ENCODE measurements around the gene KRTAP3-2. TPM values are rescaled to one million over a fixed set of nuclear protein-coding genes. Genes with fewer than 3 reads are reported as not detected.

KRTAP3-2 gene
- polyA plus RNA-seq, 4 donors: not detected

- 79 to 89% (median 84%) methylated on average over 10 to 12 of the region's 12 CpGs for WGBS, 3 donors
- no peaks in the 10 kb centered on the region for H3K27me3 ChIP-seq (ENCODE audit: control insufficient read depth in 3 of 3, insufficient read depth in 3 of 3, low read length in 3 of 3)
- H3K4me1 ChIP-seq (ENCODE audit: control insufficient read depth in 3 of 3, insufficient read depth in 2 of 3, low read depth in 1 of 3, low read length in 2 of 3): no peaks in the 10 kb centered on the region
- H3K27ac ChIP-seq (ENCODE audit: low read depth in 1 of 3, low read length in 2 of 3): no peak within 1 kb of the TSS
- H3K4me3 ChIP-seq (ENCODE audit: low read depth in 1 of 3, low read length in 3 of 3): no peak within 1 kb of the TSS
- no peaks in the 10 kb centered on the region for H3K9me3 ChIP-seq (ENCODE audit: control insufficient read depth in 2 of 2, insufficient read depth in 1 of 2, low read depth in 1 of 2, low read length in 1 of 2)
- FAIRE-seq: no peak
- no peaks in the 10 kb centered on the region for H3K36me3 ChIP-seq (ENCODE audit: control insufficient read depth in 3 of 3, insufficient read depth in 2 of 3, low read depth in 1 of 3, low read length in 3 of 3)
- DNase-seq: no peak
These were observed 30.0 kb upstream of the KRTAP3-2 start, which contains the start of gene KRTAP1-4 for GRCh38 chr17:41029633-41030245. Gene KRTAP1-4 (minus strand): TSS chr17:41030195. CDS start chr17:41030078, 117 bp downstream.

GRCh38 chr17:41026715-41027471 lies 27.2 kb upstream of the KRTAP3-2 start, which contains the start of gene KRTAP1-5:
Gene KRTAP1-5 (minus strand): TSS chr17:41027208. CDS start chr17:41027155, 53 bp downstream.
- Histone ChIP-seq H3K9me3 (ENCODE audit: control insufficient read depth in 2 of 2, insufficient read depth in 1 of 2, low read depth in 1 of 2, low read length in 1 of 2) (no peaks in the 10 kb centered on the region), H3K27me3 (ENCODE audit: control insufficient read depth in 3 of 3, insufficient read depth in 3 of 3, low read length in 3 of 3) (no peaks in the 10 kb centered on the region), H3K36me3 (ENCODE audit: control insufficient read depth in 3 of 3, insufficient read depth in 2 of 3, low read depth in 1 of 3, low read length in 3 of 3) (no peaks in the 10 kb centered on the region), H3K4me3 (ENCODE audit: low read depth in 1 of 3, low read length in 3 of 3) (no peak within 1 kb of the TSS), H3K27ac (ENCODE audit: low read depth in 1 of 3, low read length in 2 of 3) (no peak within 1 kb of the TSS), H3K4me1 (ENCODE audit: control insufficient read depth in 3 of 3, insufficient read depth in 2 of 3, low read depth in 1 of 3, low read length in 2 of 3) (no peaks in the 10 kb centered on the region)
- FAIRE-seq: no peak
- no peak for DNase-seq
- 56 to 72% (median 71%) methylated on average over 9 of the region's 9 CpGs for WGBS, 3 donors

- Histone ChIP-seq H3K27ac (ENCODE audit: low read depth in 1 of 3, low read length in 2 of 3) (no peak overlapping the region), H3K36me3 (ENCODE audit: control insufficient read depth in 3 of 3, insufficient read depth in 2 of 3, low read depth in 1 of 3, low read length in 3 of 3) (no peaks in the 10 kb centered on the region), H3K4me3 (ENCODE audit: low read depth in 1 of 3, low read length in 3 of 3) (no peak overlapping the region), H3K9me3 (ENCODE audit: control insufficient read depth in 2 of 2, insufficient read depth in 1 of 2, low read depth in 1 of 2, low read length in 1 of 2) (no peaks in the 10 kb centered on the region), H3K4me1 (ENCODE audit: control insufficient read depth in 3 of 3, insufficient read depth in 2 of 3, low read depth in 1 of 3, low read length in 2 of 3) (no peaks in the 10 kb centered on the region), H3K27me3 (ENCODE audit: control insufficient read depth in 3 of 3, insufficient read depth in 3 of 3, low read length in 3 of 3) (peaks cover 0 to 2% (median 0%) of the 10 kb centered on the region in 3 donors)
- 80 to 91% (median 81%) methylated on average over 3 of the region's 3 CpGs for WGBS, 3 donors
- no peak for FAIRE-seq
- DNase-seq: no peak
These were observed 25.0 kb upstream of the KRTAP3-2 start for GRCh38 chr17:41024697-41025096.

DNA sequence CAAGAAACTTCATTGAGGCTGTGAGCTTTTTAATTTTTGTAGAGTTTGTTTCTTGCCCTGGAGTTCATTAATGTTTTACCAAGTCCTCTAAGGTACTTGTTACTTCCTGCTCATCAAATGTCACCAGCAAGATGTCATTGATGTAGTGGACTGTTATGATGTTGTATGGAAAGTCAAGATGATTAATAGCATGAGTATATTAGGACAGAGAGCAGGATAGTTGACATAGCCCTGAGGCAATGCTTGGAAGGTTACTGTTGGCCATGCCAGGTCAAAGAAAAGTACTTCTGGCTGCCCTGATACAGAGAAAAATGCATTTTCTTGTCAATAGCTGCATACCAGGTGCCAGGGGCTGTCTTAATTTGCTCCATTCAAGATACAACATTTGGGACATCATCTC lies 20.6 kb upstream of the KRTAP3-2 start:
- Histone ChIP-seq H3K4me1 (ENCODE audit: control insufficient read depth in 3 of 3, insufficient read depth in 2 of 3, low read depth in 1 of 3, low read length in 2 of 3) (no peaks in the 10 kb centered on the region), H3K27ac (ENCODE audit: low read depth in 1 of 3, low read length in 2 of 3) (no peak overlapping the region), H3K4me3 (ENCODE audit: low read depth in 1 of 3, low read length in 3 of 3) (no peak overlapping the region), H3K36me3 (ENCODE audit: control insufficient read depth in 3 of 3, insufficient read depth in 2 of 3, low read depth in 1 of 3, low read length in 3 of 3) (no peaks in the 10 kb centered on the region), H3K27me3 (ENCODE audit: control insufficient read depth in 3 of 3, insufficient read depth in 3 of 3, low read length in 3 of 3) (peaks cover 0 to 2% (median 0%) of the 10 kb centered on the region in 3 donors), H3K9me3 (ENCODE audit: control insufficient read depth in 2 of 2, insufficient read depth in 1 of 2, low read depth in 1 of 2, low read length in 1 of 2) (no peaks in the 10 kb centered on the region)
- FAIRE-seq (no peak), DNase-seq (no peak)

- Histone ChIP-seq H3K4me3 (ENCODE audit: low read depth in 1 of 3, low read length in 3 of 3) (no peak overlapping the region), H3K9me3 (ENCODE audit: control insufficient read depth in 2 of 2, insufficient read depth in 1 of 2, low read depth in 1 of 2, low read length in 1 of 2) (no peaks in the 10 kb centered on the region), H3K4me1 (ENCODE audit: control insufficient read depth in 3 of 3, insufficient read depth in 2 of 3, low read depth in 1 of 3, low read length in 2 of 3) (no peaks in the 10 kb centered on the region), H3K36me3 (ENCODE audit: control insufficient read depth in 3 of 3, insufficient read depth in 2 of 3, low read depth in 1 of 3, low read length in 3 of 3) (no peaks in the 10 kb centered on the region), H3K27me3 (ENCODE audit: control insufficient read depth in 3 of 3, insufficient read depth in 3 of 3, low read length in 3 of 3) (peaks cover 0 to 2% (median 0%) of the 10 kb centered on the region in 3 donors), H3K27ac (ENCODE audit: low read depth in 1 of 3, low read length in 2 of 3) (no peak overlapping the region)
- FAIRE-seq (no peak), DNase-seq (no peak)
- 94 to 98% (median 96%) methylated on average over 3 of the region's 3 CpGs for WGBS, 3 donors
These were observed 19.7 kb upstream of the KRTAP3-2 start for GRCh38 chr17:41019415-41019814.

DNA sequence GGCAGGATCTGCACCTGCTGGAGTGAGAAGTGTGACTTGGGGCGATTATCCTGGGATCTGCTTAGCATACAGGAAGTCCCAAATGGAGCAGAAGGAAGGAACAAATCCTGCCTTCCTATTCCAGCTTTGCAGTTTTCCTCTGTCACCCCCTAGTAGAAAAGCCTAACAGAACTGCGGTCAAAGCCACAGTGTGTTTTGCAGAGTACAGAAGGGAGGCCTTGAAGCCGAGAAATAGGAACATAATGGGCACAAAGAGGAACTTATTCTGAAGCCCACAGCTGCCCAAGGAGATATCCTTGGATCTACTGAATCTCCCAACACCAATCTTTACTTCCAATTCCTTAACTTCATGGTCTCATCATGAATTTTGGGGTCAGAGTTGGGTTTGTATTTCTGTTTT lies 18.8 kb upstream of the KRTAP3-2 start:
- no peak overlapping the region for H3K4me3 ChIP-seq (ENCODE audit: low read depth in 1 of 3, low read length in 3 of 3)
- H3K27ac ChIP-seq (ENCODE audit: low read depth in 1 of 3, low read length in 2 of 3): no peak overlapping the region
- H3K36me3 ChIP-seq (ENCODE audit: control insufficient read depth in 3 of 3, insufficient read depth in 2 of 3, low read depth in 1 of 3, low read length in 3 of 3): no peaks in the 10 kb centered on the region
- H3K27me3 ChIP-seq (ENCODE audit: control insufficient read depth in 3 of 3, insufficient read depth in 3 of 3, low read length in 3 of 3): peaks cover 0 to 2% (median 0%) of the 10 kb centered on the region in 3 donors
- no peaks in the 10 kb centered on the region for H3K4me1 ChIP-seq (ENCODE audit: control insufficient read depth in 3 of 3, insufficient read depth in 2 of 3, low read depth in 1 of 3, low read length in 2 of 3)
- FAIRE-seq (no peak), DNase-seq (no peak)
- WGBS, 3 donors: 65 to 86% (median 71%) methylated on average over 3 of the region's 3 CpGs
- H3K9me3 ChIP-seq (ENCODE audit: control insufficient read depth in 2 of 2, insufficient read depth in 1 of 2, low read depth in 1 of 2, low read length in 1 of 2): no peaks in the 10 kb centered on the region

DNA sequence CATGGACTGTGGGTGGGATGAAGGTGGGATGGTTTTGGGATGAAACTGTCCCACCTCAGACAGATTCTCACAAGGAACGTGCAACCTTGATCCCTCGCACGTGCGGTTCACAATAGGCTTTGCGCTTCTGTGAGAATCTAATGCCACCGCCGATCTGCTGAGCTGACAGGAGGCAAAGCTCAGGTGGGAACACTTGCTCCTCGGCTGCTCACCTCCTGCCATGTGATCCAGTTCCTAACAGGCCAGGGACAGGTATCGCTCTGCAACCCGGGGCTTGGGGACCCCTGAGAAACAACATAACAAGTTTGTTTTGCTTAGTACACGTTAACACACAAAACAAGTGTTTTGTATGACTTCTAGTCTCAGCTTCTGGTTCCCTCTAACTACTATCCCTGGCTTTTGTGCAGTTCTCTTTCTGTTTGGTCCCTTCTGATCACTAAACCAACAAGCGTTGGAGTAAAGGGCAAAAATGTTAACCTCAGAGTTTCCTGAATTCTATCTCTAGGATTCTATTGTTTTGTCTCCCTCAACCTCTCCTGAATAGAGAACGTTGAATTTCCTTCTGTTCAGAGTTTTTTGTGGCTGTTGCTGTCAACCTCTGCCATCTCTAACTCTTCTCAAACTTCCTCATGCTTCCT lies 17.0 kb upstream of the KRTAP3-2 start:
- Histone ChIP-seq H3K4me1 (ENCODE audit: control insufficient read depth in 3 of 3, insufficient read depth in 2 of 3, low read depth in 1 of 3, low read length in 2 of 3) (no peaks in the 10 kb centered on the region), H3K9me3 (ENCODE audit: control insufficient read depth in 2 of 2, insufficient read depth in 1 of 2, low read depth in 1 of 2, low read length in 1 of 2) (no peaks in the 10 kb centered on the region), H3K27me3 (ENCODE audit: control insufficient read depth in 3 of 3, insufficient read depth in 3 of 3, low read length in 3 of 3) (peaks cover 0 to 2% (median 0%) of the 10 kb centered on the region in 3 donors), H3K27ac (ENCODE audit: low read depth in 1 of 3, low read length in 2 of 3) (no peak overlapping the region), H3K4me3 (ENCODE audit: low read depth in 1 of 3, low read length in 3 of 3) (no peak overlapping the region), H3K36me3 (ENCODE audit: control insufficient read depth in 3 of 3, insufficient read depth in 2 of 3, low read depth in 1 of 3, low read length in 3 of 3) (no peaks in the 10 kb centered on the region)
- FAIRE-seq (no peak), DNase-seq (no peak)
- WGBS, 3 donors: 81 to 84% (median 82%) methylated on average over 13 of the region's 13 CpGs

DNA sequence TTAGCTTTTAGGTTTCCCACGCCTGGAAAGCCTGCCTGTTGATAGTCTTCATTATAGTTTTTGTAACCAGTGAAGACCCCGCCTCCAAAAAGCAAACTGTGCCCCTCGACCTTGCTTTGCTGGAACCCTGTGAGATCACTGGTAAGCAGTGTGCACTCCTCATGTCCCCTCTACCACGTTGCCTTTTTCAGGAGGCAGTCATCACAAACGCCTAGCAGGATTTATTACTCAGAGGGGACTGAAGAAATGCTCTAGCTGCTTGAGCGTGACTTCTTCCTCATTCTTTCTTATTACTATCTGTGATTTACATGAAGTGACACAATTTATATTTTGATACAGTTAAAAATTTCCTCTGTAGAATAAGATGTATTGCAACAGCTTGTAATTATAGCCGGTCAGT lies 15.7 kb upstream of the KRTAP3-2 start:
- no peak for FAIRE-seq
- Histone ChIP-seq H3K27ac (ENCODE audit: low read depth in 1 of 3, low read length in 2 of 3) (no peak overlapping the region), H3K4me1 (ENCODE audit: control insufficient read depth in 3 of 3, insufficient read depth in 2 of 3, low read depth in 1 of 3, low read length in 2 of 3) (no peaks in the 10 kb centered on the region), H3K4me3 (ENCODE audit: low read depth in 1 of 3, low read length in 3 of 3) (no peak overlapping the region), H3K9me3 (ENCODE audit: control insufficient read depth in 2 of 2, insufficient read depth in 1 of 2, low read depth in 1 of 2, low read length in 1 of 2) (no peaks in the 10 kb centered on the region), H3K36me3 (ENCODE audit: control insufficient read depth in 3 of 3, insufficient read depth in 2 of 3, low read depth in 1 of 3, low read length in 3 of 3) (no peaks in the 10 kb centered on the region), H3K27me3 (ENCODE audit: control insufficient read depth in 3 of 3, insufficient read depth in 3 of 3, low read length in 3 of 3) (peaks cover 0 to 2% (median 0%) of the 10 kb centered on the region in 3 donors)
- no peak for DNase-seq
- WGBS, 3 donors: 66 to 78% (median 67%) methylated on average over 7 of the region's 7 CpGs

Data from small intestine (tissue), 7 donors.